ENCODE data around the gene TJP2.
A peak's percentile ranks its signal among the peaks of the same experiment; 100 is the strongest.
"Not testable (repeated sequence)": the region's sequence is repeated elsewhere in the genome, so short reads cannot be mapped to it uniquely, and the experiment has no call there.

The TJP2 gene

DNA sequence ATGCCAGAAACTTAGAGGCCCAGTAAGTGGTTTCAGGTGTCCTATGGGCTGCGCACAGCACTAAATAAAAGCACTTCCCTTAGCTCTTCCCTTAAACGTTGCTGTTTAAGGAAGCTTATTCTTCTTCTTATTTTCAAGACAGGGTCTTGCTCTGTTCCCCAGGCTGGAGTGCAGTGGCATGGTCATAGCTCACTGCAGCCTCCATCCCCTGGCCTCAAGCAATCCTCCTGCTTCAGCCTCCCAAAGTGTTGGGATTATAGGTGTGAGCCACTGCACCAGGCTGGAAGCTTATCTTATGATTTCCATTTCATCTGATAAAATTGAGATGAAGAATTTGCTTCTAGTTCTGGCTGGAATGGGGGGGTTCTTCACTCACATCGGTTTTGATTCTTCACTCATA lies 15.6 kb upstream of the TJP2 start:
- no peak for DNase-seq (ENCODE audit: low read depth)

DNA sequence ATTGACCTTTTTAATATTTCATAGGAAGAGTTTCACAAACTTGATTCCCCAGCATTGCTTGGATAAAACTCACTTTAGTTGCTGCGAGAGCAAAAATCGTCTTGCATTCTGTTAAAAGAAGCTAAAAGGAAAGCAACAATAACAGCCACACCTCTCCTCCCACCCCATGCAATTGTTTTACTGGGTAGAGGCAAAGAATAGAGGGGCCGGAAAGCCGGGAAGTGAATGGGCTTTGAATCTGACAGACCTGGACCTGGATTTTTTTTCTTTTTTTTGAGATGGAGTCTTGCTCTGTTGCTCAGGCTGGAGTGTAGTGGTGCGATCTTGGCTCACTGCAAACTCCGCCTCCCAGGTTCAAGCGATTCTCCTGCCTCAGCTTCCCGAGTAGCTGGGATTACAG lies 9.5 kb upstream of the TJP2 start:
- not testable (repeated sequence) for DNase-seq (ENCODE audit: low read depth)

DNA sequence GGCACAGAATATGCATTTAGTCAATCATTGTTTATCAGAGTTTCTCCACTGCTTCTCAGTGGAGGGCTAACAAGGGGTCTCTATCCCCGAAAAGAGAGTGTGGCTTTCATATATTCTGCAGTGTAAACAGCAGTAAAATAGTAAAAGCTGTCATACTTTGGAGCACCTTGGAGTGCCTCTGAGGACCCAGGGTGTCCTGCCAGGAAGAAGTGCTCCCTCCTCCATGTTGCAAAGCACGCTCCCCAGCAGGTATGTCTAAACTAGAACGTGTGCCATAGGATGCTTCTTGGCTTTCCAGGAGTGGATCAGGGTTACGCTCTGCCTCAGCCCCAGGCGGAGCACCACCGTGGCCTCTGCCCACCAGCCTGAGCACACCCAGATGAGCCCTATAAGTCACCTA lies 8.5 kb upstream of the TJP2 start:
- DNase-seq (ENCODE audit: low read depth): no peak

- peak; percentile 6 for DNase-seq (ENCODE audit: low read depth)
Observed at GRCh38 chr9:69168709-69169217, 5.3 kb upstream of the TJP2 start.

- no peak for DNase-seq (ENCODE audit: low read depth)
Observed at GRCh38 chr9:69170231-69170630, 3.8 kb upstream of the TJP2 start.

GRCh38 chr9:69171049-69171448 lies 3.0 kb upstream of the TJP2 start:
- no peak for DNase-seq (ENCODE audit: low read depth)

DNA sequence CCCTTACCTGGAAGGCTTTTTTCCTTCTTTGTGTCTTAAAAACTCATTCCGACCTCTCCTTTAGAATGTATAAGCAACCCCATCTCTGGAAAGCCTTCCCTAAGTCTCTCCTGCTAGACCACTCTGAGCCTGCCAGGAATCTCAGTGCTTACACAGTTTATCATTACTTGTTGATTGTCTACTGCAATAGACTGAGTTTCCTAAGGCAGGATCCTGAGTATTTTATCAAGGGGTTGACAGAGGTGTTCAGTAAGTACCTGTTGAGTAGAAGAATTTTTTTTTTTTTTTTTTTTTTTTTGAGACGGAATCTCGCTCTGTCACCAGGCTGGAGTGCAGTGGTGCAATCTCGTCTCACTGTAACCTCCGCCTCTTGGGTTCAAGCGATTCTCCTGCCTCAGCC lies 2.6 kb upstream of the TJP2 start:
- DNase-seq (ENCODE audit: low read depth): no peak

DNA sequence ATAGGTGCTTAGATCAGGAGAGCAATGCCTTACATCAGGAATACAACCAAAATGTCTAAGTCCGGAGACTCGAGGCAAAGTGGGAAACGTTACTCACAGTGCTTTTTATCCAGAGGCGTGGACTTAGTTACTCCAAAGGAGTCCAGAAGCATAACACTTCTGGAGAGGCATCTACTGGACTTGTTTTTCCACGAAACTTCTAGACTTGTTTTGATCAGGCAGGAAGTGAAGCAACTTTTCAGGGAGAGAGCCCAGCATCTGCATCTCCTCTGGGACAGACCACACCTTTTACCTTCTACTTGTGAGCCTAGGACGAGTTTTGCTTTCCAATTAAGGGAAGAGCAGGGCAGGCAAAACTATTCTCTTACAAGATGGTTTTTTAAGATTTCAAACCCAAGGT lies 1.2 kb upstream of the TJP2 start:
- no peak for DNase-seq (ENCODE audit: low read depth)

DNA sequence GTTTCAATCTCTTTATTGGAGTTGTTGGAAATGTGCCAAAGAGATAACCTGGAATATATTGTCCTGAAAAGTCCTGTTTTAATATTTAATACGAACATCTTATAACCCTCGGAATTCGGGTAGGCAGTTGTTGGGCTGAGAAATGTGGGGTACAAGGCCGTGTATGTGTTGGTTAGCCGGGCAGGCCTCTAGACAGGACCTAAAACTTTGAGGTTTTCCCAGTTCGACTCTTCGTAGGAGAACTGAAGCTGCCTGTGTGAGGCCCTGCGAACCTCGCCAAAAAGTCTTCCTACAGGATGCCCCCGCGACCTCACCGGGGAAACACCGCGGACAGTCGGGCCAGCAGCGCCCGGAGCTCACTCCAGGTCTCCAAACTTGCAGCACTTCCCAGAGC lies 583 bp upstream of the TJP2 start:
- no peak for DNase-seq (ENCODE audit: low read depth)

- DNase-seq (ENCODE audit: low read depth): no peak
Observed at GRCh38 chr9:69174616-69175463, 763 bp downstream of the TJP2 start.

DNA sequence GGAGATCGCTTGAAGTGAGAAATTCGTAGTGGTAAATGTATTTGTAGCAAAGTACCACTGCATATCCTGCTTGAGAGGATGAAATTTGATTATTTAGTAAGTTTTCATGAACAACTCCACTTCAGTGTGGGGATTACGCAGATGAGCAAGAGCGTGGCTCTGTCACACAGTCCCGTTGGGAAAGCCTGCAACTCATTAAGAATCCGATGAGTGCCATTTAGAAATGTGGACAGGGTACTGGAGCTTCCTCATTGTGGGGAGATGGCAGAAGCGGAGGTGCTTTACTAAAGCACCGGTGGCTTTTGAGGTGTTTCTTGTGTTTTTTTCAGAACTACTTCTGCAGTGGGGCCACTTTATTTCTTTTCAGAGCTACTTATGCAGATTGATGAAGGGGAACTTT lies 1.4 kb downstream of the TJP2 start:
- DNase-seq (ENCODE audit: low read depth): no peak

DNA sequence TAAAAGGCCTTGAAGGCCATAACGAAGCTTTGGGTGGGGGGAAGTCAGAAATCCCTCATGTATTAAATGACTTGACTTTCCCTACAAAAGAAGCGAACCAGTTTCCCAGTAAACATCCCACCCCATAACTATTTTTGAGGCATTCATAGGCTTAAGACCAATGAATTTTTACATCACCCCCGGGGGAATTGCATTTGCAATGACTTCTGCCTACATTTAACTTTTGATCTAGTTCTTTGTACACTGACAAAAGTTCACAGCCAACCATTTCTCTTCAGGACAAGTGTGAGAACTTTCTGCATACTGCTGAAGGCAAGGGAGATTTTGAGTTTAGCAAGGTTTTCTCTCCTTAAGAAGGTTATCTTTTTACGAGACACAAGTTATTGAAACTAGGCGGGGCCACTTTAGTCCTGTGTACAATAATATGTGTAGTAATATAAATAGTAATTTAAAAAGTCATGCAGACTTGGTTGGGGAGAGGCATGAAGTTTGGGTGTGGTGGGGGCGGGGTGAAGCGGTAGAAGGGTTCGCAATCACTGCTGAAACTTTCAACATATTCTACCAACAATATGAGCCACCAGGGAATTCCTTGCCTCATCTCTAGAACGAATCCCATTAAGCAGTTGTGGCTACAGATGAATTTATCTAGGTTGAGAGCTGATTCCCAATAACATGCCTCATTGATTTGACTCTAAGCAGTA lies 2.5 kb downstream of the TJP2 start:
- DNase-seq (ENCODE audit: low read depth): no peak

- no peak for DNase-seq (ENCODE audit: low read depth)
Observed at GRCh38 chr9:69178583-69179011, 4.5 kb downstream of the TJP2 start.

DNA sequence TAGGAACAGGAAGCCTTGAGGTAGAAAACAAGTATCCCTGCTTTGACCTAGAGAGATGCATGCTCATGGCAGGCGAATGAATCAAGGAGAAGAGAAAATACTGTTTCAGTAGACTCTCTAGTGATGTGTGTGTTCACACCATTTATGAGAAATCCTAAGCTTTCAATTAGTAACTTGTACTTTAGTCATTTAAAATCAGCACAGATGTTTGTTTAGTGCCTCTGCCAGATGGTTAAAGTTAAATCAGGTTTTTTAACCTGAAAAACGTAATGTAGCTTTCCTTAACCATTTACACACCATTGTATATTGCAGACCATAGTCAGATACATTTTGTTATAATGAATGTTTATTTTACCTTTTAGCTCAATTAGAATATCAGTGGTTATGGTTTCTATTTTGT lies 5.0 kb downstream of the TJP2 start:
- DNase-seq (ENCODE audit: low read depth): no peak

DNA sequence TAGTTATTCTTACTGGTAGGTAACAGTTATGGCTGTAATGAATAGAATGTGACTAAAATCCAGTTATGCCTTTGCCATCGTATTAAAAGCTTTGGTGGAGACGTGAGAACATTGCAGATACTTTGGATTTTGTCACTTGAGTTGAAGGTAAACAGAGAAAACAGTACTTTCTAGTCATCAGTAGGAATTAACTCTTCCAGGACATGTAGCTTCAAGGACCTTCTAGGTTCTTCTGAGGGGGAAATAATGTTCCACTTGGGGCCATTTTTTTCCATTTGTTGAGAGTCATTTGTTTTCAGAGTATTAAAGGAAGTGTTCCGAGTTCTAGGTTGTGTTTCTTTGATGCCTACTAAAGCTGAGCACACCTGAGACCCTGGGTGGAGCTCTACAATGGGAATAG lies 6.1 kb downstream of the TJP2 start:
- DNase-seq (ENCODE audit: low read depth): no peak

DNA sequence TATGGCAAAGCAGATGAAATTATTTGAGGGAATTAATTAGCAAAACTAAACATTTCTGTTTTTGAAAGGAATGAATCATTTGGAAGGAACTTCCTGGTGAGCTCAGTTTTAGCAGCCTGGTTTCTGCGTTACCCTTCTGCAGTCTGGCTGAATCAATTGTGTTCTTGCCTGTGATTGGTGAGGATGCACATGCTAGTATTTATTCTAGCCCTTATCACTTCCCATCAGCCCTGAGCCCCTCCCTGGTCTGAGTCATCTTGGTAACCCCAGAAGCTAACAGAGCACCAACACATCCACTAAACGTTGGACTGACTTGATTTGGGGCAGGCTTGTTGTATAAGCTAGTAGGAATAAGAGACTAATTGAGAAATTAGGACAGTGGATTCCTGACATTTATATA lies 6.6 kb downstream of the TJP2 start:
- no peak for DNase-seq (ENCODE audit: low read depth)

GRCh38 chr9:69181908-69182353 lies 7.9 kb downstream of the TJP2 start:
- DNase-seq (ENCODE audit: low read depth): no peak

- no peak for DNase-seq (ENCODE audit: low read depth)
Observed at GRCh38 chr9:69184266-69184665, 10.2 kb downstream of the TJP2 start.

GRCh38 chr9:69186841-69187611 lies 12.9 kb downstream of the TJP2 start:
- DNase-seq (ENCODE audit: low read depth): no peak

- no peak for DNase-seq (ENCODE audit: low read depth)
Observed at GRCh38 chr9:69188975-69189374, 14.9 kb downstream of the TJP2 start.

DNA sequence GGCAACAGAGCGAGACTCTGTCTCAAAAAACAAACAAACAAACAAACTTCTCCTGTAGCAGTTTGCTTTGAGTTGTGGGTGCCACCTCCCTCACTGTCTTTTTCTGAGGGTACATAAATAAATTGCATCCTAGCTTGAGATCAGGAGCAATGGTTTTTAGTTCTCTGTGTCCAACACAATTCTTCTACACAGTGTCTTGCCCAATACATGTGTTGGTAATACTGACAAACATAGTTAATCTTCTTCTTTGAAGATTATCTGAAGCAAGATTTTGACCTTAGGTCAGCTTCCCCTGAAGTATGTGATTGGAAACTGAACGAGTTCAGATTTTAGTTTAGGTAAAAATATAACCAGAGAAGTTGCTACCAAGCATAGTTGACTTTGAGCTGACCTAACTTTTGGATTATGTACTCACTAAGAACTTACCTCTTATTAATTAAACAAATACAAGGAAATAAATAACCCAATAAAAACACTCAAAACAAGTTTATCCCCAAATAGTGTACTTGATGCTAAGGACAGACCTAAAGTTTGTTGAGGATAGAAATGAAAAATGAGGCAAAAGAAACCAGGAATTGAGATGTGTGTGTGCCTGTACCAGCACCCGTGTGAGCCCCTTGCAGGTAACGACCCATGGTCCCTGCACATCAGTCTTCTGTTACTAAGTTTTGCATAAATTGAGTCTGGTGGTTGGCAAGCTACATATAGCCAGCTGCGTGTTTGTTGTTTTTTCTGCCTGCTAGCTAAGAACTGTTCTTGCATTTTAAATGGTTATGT lies 16.2 kb downstream of the TJP2 start:
- no peak for DNase-seq (ENCODE audit: low read depth)

- DNase-seq (ENCODE audit: low read depth): no peak
Observed at GRCh38 chr9:69190863-69191181, 16.7 kb downstream of the TJP2 start.

Data from T follicular helper cell (primary cell).